Measurements from ENCODE around the gene KLC1. TPM values are rescaled to one million over a fixed set of nuclear protein-coding genes. Genes with fewer than 3 reads are reported as not detected.
"Not testable (repeated sequence)": the region's sequence is repeated elsewhere in the genome, so short reads cannot be mapped to it uniquely, and the experiment has no call there.

The KLC1 gene
- total RNA-seq, 1 donor from 2014 or later: 56.6 TPM

DNA sequence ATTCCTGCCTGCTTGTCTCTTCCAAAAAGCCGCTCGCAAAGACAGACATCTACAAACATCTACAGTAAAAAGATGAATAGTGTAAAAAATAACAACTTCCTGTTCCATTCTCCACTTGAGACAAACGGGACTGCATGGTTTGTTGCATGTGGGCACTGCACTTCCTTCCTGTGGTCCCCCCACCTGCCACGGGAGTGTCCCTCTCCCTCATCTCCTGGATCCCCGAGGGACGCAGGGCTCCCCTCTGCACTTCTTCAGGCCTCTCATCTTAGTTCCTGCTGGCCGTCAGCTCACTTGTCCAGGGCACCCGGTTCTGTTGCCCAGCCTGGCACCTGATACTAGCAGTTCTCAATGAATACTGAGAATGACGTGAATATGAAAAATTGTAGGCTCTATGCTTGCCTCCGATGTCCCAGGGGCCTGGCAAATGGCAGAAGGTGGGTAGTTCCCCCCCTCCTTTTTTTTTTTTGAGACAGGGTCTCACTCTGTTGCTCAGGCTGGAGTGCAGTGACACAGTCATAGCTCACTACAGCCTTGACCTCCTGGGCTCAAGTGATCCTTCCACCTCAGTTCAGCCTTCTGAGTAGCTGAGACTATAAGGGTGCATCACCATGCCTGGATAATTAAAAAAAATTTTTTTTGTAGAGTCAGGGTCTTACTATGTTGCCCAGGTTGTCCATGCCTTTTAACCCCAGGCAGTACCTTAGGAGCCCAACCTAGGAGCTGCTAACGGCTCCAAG lies 3.5 kb upstream of the KLC1 start:
- DNase-seq (ENCODE audit: low spot score) (no peak), ATAC-seq (no peak)

DNA sequence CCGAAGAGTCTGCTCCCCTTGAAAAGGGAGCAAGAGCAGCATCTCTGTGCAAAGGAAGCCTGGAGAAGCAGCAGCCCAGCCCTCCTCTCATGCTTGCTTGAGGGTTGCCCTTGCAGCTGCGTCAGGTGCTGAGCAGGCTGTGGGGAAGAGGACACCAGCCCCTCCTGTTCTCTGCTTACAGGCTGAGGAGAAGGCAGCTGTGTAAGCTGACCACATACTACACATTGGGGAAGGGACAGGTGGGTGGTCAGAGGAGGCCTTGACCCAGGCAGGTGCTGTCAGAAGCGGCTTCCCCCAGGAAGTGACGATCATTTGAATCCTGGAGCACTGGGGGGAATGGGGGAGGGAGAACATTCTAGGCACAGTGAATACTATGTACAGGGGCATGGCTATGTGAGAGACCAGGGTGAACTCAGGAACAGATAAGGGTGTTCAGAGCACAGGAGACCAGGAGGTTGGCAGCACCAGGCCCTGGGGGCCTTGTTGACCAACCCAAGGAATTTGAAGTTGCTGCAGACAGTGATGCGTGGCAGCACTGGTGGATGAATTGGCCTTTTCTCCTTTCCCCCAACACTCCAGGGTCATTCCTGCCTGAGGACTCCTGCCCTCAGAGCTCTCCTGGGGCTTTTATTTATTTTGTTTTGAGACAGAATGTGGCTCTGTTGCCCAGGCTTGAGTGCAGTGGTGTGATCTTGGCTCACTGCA lies 2.7 kb upstream of the KLC1 start:
- ATAC-seq (no peak), DNase-seq (ENCODE audit: low spot score) (no peak)

DNA sequence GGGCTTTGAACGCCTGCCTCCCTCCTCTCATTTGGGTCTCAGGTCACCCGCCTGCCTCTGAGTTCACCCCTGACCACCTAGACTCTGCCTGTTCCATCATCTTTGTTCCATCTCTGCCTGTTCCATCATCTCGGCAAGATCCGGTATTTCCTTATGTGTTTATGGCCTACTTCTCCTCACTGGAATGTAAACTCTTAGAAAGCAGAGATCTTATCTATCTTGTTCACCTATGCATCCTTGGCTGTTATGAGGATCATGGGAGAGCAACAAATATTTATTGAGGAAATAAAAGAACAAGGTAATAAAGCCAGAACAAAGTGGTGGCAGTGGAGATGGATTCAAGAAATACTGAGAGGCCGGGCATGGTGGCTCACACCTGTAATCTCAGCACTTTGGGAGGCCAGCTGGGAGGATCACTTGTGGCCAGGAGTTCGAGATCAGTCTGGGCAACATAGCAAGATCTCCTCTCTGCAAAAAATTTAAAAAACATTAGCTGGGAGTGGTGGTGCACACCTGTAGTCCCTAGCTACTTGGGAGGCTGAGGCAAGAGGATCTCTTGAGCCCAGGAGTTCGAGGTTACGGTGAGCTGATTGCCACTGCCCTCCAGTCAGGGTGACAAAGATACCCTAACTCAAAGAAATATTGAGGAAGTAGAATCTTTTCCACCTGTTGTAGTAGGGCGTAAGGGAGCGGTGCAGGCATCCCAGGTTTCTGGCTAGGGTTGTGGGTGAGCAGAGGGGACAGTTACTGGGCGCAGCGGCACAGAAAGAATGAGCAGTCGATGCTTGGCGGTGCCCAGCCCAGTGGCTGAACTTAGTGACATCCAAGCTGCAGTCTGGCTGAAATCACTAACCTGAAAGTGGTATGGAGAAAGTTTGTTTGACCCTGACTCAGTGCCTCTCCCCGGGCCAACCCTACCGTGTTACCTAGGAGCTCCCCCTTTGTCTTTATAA lies 1.7 kb upstream of the KLC1 start:
- ATAC-seq: no peak
- no peak for DNase-seq (ENCODE audit: low spot score)

DNA sequence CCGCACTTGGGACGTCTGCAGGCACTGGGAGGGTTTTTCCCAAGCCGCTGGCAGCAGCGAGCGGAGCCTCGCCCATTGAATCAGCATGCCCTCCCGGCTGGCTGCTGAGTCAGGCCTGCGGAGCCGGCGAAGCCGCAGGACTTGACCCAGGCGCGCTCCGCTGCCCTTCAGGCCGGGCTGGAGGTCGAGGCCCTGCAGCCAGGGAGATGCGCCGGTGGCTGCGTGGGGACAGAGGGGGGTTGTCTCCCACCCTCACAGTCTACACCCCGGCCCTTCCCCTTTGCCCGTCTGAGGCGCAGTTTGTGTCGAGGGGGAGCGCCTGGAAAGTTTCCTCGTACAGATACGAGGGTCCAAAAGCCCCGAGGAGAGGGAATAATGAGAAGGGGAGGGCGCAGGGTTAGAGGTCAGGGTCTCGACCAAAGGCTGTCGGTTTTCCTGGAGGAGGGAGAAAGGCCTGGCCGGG lies 759 bp upstream of the KLC1 start:
- DNase-seq (ENCODE audit: low spot score): peak; percentile 75
- peak; percentile 75 for ATAC-seq

DNA sequence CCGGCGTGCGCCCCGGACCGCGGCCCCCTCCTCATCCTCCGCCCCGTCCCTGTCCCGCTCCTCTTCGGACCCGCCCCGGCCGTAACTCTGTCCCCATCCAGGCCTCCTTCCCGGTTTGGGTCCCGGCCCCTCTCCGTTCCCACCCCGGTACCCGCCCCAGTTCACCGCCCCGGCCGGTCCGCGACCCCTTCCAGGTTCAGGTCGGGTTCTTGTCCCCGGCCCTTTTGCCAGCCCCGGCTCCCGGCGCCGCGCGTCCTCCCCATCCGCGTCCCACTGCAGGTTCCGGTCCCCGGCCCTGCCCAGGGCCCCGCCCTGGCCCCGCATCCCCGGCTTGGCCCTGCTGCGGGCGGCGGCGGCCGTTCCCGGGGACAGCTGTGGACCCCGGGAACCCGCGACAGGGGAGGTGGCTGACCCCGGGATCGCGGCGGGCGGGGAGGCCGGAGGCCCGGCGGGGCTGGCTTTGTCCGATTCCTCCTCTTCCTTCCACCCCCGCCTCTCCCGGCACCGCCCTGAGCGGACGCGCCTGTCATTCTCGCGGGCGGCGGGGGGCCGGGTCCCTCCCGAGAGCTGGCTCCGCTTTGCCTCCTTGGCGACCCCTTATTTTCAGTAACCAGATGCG lies 601 bp downstream of the KLC1 start:
- DNase-seq (ENCODE audit: low spot score): peak; percentile 65
- peak; percentile 56 for ATAC-seq

DNA sequence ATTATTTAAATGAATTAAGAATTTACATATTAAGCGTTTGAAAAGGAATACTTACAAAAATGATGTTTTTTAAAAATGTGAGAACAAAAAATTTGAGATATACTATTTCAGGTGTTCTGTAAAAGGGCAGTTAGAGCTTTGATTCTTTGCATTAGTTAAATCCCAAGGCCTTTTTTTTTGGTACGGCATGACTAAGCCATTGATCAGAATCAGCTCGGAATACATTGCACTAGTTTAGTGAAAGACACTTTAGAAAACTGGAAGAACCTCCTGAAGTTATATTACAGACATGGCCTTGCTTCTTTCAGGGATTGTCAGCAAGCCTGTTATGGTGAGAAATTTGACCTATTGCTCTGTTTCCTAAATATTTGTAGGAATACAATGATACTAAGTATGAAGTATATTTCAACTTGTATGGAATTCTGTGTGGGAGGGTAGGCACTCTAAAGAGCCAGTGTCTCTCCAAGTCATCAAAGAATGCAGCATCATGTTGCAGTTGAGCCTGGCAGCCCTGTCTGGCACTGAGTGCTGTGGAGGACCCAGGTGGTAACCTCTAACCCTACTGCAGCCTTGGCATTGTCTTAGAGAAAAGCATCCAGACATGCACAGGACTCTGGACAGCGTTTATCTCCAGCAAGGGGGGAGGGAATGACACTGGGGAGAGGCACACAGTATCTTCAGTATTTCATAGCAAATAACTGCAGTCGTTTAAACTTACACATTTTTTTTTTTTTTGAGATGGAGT lies 1.5 kb downstream of the KLC1 start:
- DNase-seq (ENCODE audit: low spot score) (no peak), ATAC-seq (no peak)

DNA sequence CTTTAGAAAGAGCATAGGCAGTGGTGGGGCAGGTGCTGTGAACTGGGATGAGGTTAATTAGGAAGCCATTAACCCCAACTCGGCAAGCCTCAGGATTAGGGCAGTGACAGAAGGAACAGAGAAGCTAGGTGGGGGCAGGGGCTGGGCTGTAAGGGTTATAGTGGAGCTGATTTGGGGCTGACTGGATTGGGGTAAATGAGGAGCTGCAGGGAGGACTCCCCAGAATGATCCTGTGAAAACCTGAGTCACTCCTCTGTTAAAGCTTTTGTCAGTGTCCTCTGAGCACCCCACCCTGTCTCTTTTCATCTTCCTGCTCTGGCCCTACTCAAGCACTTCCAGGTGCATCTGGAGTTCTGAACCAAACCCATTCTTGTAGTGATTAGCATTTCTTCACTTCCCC lies 4.4 kb downstream of the KLC1 start:
- ATAC-seq (no peak), DNase-seq (ENCODE audit: low spot score) (no peak)

DNA sequence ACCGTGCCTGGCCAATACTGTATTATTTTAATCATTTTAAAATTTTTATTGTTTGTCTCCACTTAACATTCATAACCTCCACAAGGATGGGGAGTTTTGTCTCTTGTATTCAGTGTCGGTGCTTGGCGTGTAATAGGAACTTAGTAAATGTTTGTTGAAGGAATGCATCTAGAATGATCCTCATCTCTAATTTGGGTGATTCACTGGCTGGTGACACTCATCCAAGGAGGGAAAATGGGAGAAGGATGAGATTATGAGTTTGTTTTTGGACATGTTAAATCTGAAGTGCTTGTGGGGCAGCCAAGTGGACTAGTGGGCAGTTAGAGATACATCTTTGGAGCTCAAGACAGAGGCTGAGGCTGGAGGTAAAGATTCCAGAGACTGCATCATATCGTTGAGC lies 5.1 kb downstream of the KLC1 start:
- ATAC-seq (no peak), DNase-seq (ENCODE audit: low spot score) (no peak)

DNA sequence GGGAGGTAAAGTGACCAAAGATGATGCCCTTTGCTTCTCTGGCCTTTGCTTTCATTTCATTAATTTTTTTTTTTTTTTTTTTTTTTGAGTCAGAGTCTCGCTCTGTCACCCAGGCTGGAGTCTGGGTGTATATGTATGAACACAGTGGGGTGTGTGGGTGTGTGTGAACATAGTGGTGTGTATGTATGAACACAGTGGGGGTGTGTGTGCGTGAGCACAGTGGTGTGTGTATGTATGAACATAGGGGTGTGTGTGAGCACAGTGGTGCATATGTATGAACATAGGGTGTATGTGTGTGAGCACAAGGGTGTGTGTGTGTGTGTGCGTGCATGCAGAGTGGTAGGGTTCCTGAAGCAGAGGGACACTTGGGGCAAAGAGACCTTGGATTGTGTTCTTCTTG lies 9.6 kb downstream of the KLC1 start:
- DNase-seq (ENCODE audit: low spot score) (no peak), ATAC-seq (no peak)

DNA sequence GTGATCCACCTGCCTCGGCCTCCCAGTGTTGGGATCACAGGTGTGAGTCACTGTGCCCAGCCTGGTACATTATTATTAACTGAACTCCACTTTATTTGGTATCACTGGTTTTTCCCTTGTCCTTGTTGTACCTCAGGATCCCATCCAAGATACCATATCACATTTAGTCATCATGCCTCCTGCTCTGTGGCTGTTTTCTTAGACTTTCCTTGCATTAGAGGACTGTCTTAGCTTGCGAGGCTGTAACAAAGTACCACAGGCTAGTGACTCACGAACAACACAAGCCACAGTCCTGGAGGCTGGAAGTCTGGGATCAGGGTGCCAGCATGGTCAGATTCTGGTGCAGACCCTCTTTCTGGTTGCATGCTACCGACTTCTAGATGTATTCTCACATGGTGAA lies 12.2 kb downstream of the KLC1 start:
- ATAC-seq (no peak), DNase-seq (ENCODE audit: low spot score) (no peak)

DNA sequence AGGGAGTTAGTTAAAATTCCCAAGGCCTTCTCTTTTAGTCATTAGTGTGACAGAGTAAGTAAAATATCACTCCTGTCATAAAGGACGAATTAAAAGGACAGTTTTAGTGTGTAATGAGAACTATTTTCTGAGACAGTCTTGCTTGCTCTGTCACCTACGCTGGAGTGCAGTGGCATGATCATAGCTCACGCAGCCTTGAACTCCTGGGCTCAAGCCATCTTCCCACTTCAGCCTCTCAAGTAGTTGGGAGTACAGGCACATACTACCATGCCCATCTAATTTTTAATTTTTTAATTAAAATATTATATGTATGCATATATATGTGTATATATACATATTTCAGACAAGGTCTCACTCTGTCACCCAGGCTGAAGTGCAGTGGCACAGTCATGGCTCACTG lies 17.2 kb downstream of the KLC1 start:
- DNase-seq (ENCODE audit: low spot score): no peak

DNA sequence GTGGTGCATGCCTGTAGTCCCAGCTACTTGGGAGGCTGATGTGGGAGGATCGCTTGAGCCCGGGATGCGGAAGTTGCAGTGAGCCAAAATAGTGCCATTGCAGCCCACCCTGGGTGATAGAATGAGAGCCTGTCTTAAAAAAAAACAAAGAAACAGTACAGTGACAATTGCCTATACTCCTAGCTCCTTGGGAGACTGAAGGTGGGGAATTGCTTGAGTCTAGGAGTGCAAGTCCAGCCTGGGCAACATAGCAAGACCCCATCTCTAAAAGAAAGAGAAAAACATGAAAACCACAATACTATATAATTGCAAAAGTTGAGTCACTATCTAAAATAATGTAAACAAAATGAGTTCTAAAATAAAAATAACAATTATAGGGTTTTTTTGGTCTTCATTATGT lies 20.0 kb downstream of the KLC1 start:
- DNase-seq (ENCODE audit: low spot score): no peak
- ATAC-seq: no peak

More for the DNA sequence above, 17.2 kb downstream of the KLC1 start:
- ATAC-seq: no peak

DNA sequence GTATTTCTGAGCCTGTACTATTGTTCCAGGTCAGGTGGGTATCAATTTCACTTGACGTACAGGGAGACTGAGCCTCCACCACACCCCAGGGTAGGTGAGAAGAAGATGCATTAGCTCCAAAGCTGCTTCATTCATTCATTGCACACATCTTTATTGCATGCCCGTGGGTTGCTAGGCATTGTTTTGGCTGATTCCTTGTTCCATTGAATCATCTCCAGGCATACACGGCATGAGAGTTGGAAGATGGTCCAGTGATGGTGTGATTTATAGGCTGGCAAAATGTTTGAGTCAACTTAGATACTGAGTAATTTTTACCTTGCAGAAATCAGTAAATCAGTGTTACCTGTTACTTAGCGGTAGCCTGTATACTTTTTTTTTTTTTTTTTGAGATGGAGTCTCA lies 21.2 kb downstream of the KLC1 start:
- no peak for DNase-seq (ENCODE audit: low spot score)
- no peak for ATAC-seq

DNA sequence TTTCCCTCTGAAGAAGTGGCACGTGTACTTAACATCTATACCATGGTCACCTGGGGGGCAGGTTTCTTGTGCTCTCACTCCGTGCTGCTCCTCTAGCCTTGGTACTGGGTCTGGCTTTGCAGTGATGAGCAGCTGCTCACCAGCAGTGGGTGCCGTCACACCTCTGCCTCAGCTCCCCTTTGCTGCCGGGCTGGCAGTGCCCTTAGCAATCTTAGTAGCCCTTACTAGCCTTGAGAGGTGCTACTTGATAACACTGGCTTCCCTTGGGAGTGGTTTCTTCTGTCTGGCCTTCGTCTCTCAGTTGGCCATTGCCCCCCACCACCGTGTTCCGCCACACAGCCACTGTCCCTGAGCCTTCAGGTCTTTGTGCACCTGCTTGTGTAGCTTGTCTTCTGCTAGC lies 22.6 kb downstream of the KLC1 start:
- ATAC-seq (no peak), DNase-seq (ENCODE audit: low spot score) (no peak)

DNA sequence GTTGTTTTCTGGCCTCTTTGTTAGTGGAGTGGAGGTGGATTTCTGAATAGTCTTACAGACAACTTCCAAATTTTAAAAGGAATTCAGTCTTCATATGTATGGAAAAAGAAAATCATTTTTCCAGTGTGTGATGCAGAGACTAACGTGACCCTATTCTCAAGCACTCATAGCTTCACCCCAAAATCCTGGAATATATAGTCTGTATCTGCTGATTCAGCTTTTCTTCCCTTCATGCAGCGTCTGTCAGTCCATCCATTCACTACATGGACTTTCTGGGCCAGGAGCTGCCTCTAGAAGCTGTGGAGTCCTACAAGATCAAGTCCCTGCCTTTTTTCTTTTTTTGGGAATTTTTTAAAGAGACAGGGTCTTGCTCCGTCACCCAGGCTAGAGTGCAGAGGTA lies 23.8 kb downstream of the KLC1 start:
- ATAC-seq: no peak

DNA sequence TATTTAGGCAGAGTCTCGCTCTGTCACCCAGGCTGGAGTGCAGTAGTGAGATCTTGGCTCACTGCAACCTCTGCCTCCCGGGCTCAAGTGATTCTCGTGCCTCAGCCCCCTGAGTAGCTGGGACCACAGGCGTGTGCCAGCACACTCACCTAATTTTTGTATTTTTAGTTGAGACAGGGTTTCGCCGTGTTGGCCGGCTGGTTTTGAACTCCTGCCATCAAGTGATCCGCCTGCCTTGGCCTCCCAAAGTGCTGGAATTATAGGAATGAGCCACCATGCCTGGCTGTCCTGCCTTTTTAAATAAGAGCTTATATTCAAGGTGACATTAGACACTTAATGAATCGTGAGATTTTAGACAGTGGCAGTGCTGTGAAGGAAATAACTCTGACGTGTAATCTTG lies 24.3 kb downstream of the KLC1 start:
- not testable (repeated sequence) for ATAC-seq; DNase-seq (ENCODE audit: low spot score)

More for the DNA sequence above, 23.8 kb downstream of the KLC1 start:
- DNase-seq (ENCODE audit: low spot score): no peak

DNA sequence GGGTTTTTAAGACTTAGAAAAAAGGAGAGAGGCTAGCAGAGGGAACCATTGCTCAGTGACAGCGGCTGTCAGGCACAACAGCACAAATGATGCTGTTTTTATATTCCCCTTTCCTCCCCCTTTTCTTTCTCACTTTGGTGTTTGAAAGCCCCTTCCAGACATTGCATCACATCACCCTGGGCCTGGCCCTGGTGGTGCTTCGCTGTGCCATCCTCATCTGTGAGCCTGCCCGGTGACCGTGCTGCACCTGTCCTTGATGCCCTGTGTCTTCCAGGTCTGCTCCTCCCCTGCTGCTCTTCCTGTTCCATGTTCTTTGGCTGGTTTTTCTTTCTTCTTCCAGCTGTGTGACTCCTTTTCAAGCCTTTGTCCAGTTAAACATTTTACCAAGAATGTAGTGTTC lies 24.8 kb downstream of the KLC1 start:
- DNase-seq (ENCODE audit: low spot score) (no peak), ATAC-seq (no peak)

DNA sequence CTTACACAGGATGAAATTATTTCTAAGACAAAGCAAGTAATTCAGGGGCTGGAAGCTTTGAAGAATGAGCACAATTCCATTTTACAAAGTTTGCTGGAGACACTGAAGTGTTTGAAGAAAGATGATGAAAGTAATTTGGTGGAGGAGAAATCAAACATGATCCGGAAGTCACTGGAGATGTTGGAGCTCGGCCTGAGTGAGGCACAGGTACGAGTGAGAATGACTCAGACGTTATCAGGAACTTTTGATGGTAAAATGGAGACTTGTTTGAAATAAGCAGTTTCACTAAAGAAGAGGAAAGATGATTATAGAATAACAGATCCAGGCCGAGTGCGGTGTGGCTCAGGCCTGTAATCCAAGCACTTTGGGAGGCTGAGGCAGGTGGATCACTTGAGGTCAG lies 25.6 kb downstream of the KLC1 start:
- ATAC-seq: no peak
- DNase-seq (ENCODE audit: low spot score): no peak

DNA sequence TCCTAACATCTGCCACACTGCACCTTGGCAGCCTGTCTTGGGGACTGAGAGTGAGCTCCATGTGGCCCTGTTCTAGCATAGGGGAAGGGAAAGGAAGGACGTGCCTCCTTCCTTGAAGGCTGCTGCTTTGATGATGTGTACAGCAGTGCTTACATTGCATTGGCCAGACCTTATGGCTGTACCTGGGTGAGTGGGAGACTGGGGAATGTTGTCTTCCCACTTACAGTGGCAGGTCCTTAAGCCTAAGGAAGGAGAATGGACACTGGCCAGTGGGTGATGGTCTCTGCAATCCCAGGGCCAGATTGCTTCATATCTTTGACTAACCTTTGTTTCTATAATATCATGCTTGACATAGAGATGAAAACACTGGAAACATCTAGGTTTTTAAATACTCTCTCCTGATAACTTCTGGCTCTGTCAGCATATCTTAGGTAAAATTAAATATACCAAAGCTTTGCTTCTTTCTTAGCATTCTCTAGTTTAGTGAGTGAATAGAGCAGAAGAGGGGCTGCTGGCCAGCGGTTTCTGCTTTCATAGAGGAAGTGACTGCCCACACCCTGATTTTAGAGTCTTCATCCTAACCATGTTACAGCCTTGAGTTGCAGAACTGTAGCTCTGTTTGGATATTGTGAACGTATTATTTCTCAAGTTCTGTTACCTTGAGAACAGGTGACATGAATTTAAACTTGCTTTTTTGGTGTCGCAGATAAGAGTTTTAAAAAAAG lies 27.2 kb downstream of the KLC1 start:
- ATAC-seq (peak; percentile 48), DNase-seq (ENCODE audit: low spot score) (no peak)

DNA sequence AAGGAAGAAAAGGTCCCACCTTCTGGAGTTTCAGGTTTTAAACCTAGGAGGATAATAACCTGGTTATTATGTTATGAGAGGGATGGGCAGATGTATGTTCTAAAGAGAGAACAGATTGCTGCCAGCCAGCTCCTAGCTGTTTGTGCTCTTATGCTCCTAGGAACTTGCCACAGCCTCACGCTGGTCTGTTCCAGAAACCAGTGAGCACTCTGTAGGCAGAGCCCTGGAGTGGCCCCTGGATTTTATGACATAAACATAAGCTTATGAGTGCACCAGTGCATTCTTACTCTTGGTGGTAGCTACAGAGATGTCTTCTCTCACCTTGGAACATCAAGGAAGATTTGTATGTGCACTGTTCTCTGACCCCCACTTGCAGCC lies 27.7 kb downstream of the KLC1 start:
- DNase-seq (ENCODE audit: low spot score) (no peak), ATAC-seq (no peak)
